Measurements from ENCODE around the gene ISYNA1. TPM values are rescaled to one million over a fixed set of nuclear protein-coding genes. Genes with fewer than 3 reads are reported as not detected.

The ISYNA1 gene
- total RNA-seq, 1 donor from 2014 or later: 278 TPM

- no peak overlapping the region for H3K4me3 Mint-ChIP-seq
- no peaks in the 10 kb centered on the region for H3K9me3 Mint-ChIP-seq
- H3K4me1 Mint-ChIP-seq (ENCODE audit: unreplicated experiment): peaks cover 9% of the 10 kb centered on the region
- peaks cover 5% of the 10 kb centered on the region for H3K36me3 Mint-ChIP-seq
- DNase-seq (ENCODE audit: extremely low spot score, unreplicated experiment): no peak
- no peak overlapping the region for H3K27ac Mint-ChIP-seq
- TF ChIP-seq, protein P1, sequence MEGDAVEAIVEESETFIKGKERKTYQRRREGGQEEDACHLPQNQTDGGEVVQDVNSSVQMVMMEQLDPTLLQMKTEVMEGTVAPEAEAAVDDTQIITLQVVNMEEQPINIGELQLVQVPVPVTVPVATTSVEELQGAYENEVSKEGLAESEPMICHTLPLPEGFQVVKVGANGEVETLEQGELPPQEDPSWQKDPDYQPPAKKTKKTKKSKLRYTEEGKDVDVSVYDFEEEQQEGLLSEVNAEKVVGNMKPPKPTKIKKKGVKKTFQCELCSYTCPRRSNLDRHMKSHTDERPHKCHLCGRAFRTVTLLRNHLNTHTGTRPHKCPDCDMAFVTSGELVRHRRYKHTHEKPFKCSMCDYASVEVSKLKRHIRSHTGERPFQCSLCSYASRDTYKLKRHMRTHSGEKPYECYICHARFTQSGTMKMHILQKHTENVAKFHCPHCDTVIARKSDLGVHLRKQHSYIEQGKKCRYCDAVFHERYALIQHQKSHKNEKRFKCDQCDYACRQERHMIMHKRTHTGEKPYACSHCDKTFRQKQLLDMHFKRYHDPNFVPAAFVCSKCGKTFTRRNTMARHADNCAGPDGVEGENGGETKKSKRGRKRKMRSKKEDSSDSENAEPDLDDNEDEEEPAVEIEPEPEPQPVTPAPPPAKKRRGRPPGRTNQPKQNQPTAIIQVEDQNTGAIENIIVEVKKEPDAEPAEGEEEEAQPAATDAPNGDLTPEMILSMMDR (conservative IDR thresholded peaks at IDR 0.05): no peak
- H3K27me3 Mint-ChIP-seq: no peaks in the 10 kb centered on the region
These were observed 7.5 kb upstream of the ISYNA1 start for GRCh38 chr19:18445262-18445948.

- no peak overlapping the region for H3K4me3 Mint-ChIP-seq
- TF ChIP-seq, protein P1 (conservative IDR thresholded peaks at IDR 0.05): no peak
- no peak for DNase-seq (ENCODE audit: extremely low spot score, unreplicated experiment)
- no peaks in the 10 kb centered on the region for H3K9me3 Mint-ChIP-seq
- H3K36me3 Mint-ChIP-seq: peaks cover 5% of the 10 kb centered on the region
- no peak overlapping the region for H3K27ac Mint-ChIP-seq
- no peaks in the 10 kb centered on the region for H3K27me3 Mint-ChIP-seq
- H3K4me1 Mint-ChIP-seq (ENCODE audit: unreplicated experiment): peaks cover 12% of the 10 kb centered on the region
These were observed 6.6 kb upstream of the ISYNA1 start for GRCh38 chr19:18444513-18444912.

- Mint-ChIP-seq H3K9me3 (no peaks in the 10 kb centered on the region), H3K4me3 (no peak overlapping the region), H3K4me1 (ENCODE audit: unreplicated experiment) (peaks cover 19% of the 10 kb centered on the region), H3K27me3 (no peaks in the 10 kb centered on the region), H3K36me3 (peaks cover 5% of the 10 kb centered on the region), H3K27ac (no peak overlapping the region)
- no peak for DNase-seq (ENCODE audit: extremely low spot score, unreplicated experiment)
- TF ChIP-seq, protein P1 (conservative IDR thresholded peaks at IDR 0.05): no peak
These were observed 5.9 kb upstream of the ISYNA1 start for GRCh38 chr19:18443831-18444230.

DNA sequence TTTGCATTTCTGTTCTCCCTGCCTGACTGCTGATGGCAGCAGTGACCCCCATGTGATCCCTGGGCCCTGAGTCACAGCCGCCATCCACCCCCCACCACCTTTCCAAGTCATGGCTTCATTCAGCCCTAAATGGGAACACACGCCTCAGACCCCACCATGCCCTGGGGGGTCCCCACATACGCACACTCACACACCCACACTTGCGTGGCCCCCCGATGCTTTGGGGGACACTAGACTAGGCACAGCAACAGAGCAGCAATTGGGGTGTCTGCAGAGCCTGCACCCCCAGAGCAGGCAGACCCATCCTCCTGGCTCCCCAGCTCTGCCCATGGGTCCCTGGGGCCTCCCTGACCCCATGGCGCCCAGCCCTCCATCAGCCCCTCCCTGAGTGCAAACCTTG, 5.5 kb upstream of the ISYNA1 start:
- H3K36me3 Mint-ChIP-seq: peaks cover 5% of the 10 kb centered on the region
- DNase-seq (ENCODE audit: extremely low spot score, unreplicated experiment): no peak
- H3K9me3 Mint-ChIP-seq: no peaks in the 10 kb centered on the region
- H3K27me3 Mint-ChIP-seq: no peaks in the 10 kb centered on the region
- H3K4me3 Mint-ChIP-seq: no peak overlapping the region
- H3K4me1 Mint-ChIP-seq (ENCODE audit: unreplicated experiment): peaks cover 19% of the 10 kb centered on the region
- H3K27ac Mint-ChIP-seq: no peak overlapping the region
- TF ChIP-seq, protein P1 (conservative IDR thresholded peaks at IDR 0.05): no peak

DNA sequence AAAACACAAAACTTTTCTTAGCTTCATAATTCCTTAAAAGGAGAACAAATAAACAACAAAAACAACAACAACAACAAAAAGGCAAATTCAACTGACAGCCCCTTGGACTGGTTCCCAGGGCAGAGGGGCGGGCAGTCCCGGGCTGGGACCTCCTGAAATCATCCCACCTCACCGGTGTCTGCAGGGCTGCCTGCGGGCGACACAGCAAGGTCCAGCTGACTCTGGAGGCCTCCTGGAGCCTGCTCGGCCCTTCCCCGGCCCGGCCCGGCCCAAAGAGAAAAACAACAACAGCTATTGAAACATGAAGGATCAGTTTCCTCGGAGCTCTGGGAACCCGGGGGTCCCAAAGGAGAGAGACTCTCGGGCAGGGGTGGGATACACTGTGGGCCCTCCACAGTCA, 5.0 kb upstream of the ISYNA1 start:
- H3K4me3 Mint-ChIP-seq: no peak overlapping the region
- H3K27ac Mint-ChIP-seq: no peak overlapping the region

More for the DNA sequence above, 5.0 kb upstream of the ISYNA1 start:
- TF ChIP-seq, protein P1 (conservative IDR thresholded peaks at IDR 0.05): no peak
- DNase-seq (ENCODE audit: extremely low spot score, unreplicated experiment): no peak
- Mint-ChIP-seq H3K9me3 (no peaks in the 10 kb centered on the region), H3K4me1 (ENCODE audit: unreplicated experiment) (peaks cover 19% of the 10 kb centered on the region), H3K27me3 (no peaks in the 10 kb centered on the region), H3K36me3 (peaks cover 5% of the 10 kb centered on the region)
